ENCODE data around the gene ENAM.

The ENAM gene

GRCh38 chr4:70628444-70628843 lies at the start of gene ENAM:
Gene ENAM, plus strand, starts transcription at chr4:70628744. Its CDS starts 757 bp downstream, at chr4:70629501.
- Histone ChIP-seq H3K9me3 (ENCODE audit: control insufficient read depth, insufficient read depth, low read length) (no peaks in the 10 kb centered on the region), H3K9ac (ENCODE audit: low read depth, low read length) (no peak within 1 kb of the TSS), H3K36me3 (ENCODE audit: insufficient read depth, low read length) (no peaks in the 10 kb centered on the region), H3K4me1 (ENCODE audit: insufficient read depth, low read length) (peaks cover 6% of the 10 kb centered on the region; the same call in 1 of the 2 replicates)

- Histone ChIP-seq H3K9me3 (ENCODE audit: control insufficient read depth, insufficient read depth, low read length) (no peaks in the 10 kb centered on the region), H3K4me1 (ENCODE audit: insufficient read depth, low read length) (no peaks in the 10 kb centered on the region), H3K9ac (ENCODE audit: low read depth, low read length) (no peak overlapping the region), H3K36me3 (ENCODE audit: insufficient read depth, low read length) (no peaks in the 10 kb centered on the region)
These were observed 46.6 kb upstream of the ENAM start for GRCh38 chr4:70581980-70582379.

GRCh38 chr4:70583952-70584834 lies 44.4 kb upstream of the ENAM start:
- Histone ChIP-seq H3K4me1 (ENCODE audit: insufficient read depth, low read length) (no peaks in the 10 kb centered on the region), H3K9me3 (ENCODE audit: control insufficient read depth, insufficient read depth, low read length) (no peaks in the 10 kb centered on the region), H3K36me3 (ENCODE audit: insufficient read depth, low read length) (no peaks in the 10 kb centered on the region), H3K9ac (ENCODE audit: low read depth, low read length) (no peak overlapping the region)

- H3K36me3 ChIP-seq (ENCODE audit: insufficient read depth, low read length), result no peaks in the 10 kb centered on the region
- no peak overlapping the region for H3K9ac ChIP-seq (ENCODE audit: low read depth, low read length)
- no peaks in the 10 kb centered on the region for H3K9me3 ChIP-seq (ENCODE audit: control insufficient read depth, insufficient read depth, low read length)
- no peaks in the 10 kb centered on the region for H3K4me1 ChIP-seq (ENCODE audit: insufficient read depth, low read length)
These were observed 41.7 kb upstream of the ENAM start for GRCh38 chr4:70586841-70587240.

- Histone ChIP-seq H3K9ac (ENCODE audit: low read depth, low read length) (no peak overlapping the region), H3K36me3 (ENCODE audit: insufficient read depth, low read length) (no peaks in the 10 kb centered on the region), H3K9me3 (ENCODE audit: control insufficient read depth, insufficient read depth, low read length) (no peaks in the 10 kb centered on the region; the same call in 1 of the 2 replicates), H3K4me1 (ENCODE audit: insufficient read depth, low read length) (no peaks in the 10 kb centered on the region)
These were observed 38.8 kb upstream of the ENAM start for GRCh38 chr4:70589785-70590184.

- H3K9ac ChIP-seq (ENCODE audit: low read depth, low read length), result no peak within 1 kb of the TSS
- no peaks in the 10 kb centered on the region for H3K36me3 ChIP-seq (ENCODE audit: insufficient read depth, low read length)
- H3K9me3 ChIP-seq (ENCODE audit: control insufficient read depth, insufficient read depth, low read length), result no peaks in the 10 kb centered on the region; the same call in 1 of the 2 replicates
- no peaks in the 10 kb centered on the region for H3K4me1 ChIP-seq (ENCODE audit: insufficient read depth, low read length)
These were observed 36.5 kb upstream of the ENAM start, which contains the start of gene AMBN for GRCh38 chr4:70591955-70592582. Gene AMBN, plus strand, starts transcription at chr4:70592256. Its CDS starts 103 bp downstream, at chr4:70592359.

GRCh38 chr4:70594196-70594595 lies 34.3 kb upstream of the ENAM start:
- Histone ChIP-seq H3K9ac (ENCODE audit: low read depth, low read length) (no peak overlapping the region), H3K36me3 (ENCODE audit: insufficient read depth, low read length) (no peaks in the 10 kb centered on the region), H3K4me1 (ENCODE audit: insufficient read depth, low read length) (no peaks in the 10 kb centered on the region), H3K9me3 (ENCODE audit: control insufficient read depth, insufficient read depth, low read length) (no peaks in the 10 kb centered on the region; the same call in 1 of the 2 replicates)

GRCh38 chr4:70600305-70600704 lies 28.2 kb upstream of the ENAM start:
- H3K36me3 ChIP-seq (ENCODE audit: insufficient read depth, low read length), result no peaks in the 10 kb centered on the region
- no peak overlapping the region for H3K9ac ChIP-seq (ENCODE audit: low read depth, low read length)
- no peaks in the 10 kb centered on the region for H3K4me1 ChIP-seq (ENCODE audit: insufficient read depth, low read length)
- no peaks in the 10 kb centered on the region for H3K9me3 ChIP-seq (ENCODE audit: control insufficient read depth, insufficient read depth, low read length)

GRCh38 chr4:70600977-70601376 lies 27.6 kb upstream of the ENAM start:
- Histone ChIP-seq H3K4me1 (ENCODE audit: insufficient read depth, low read length) (no peaks in the 10 kb centered on the region), H3K36me3 (ENCODE audit: insufficient read depth, low read length) (no peaks in the 10 kb centered on the region), H3K9me3 (ENCODE audit: control insufficient read depth, insufficient read depth, low read length) (no peaks in the 10 kb centered on the region), H3K9ac (ENCODE audit: low read depth, low read length) (no peak overlapping the region)

- Histone ChIP-seq H3K9me3 (ENCODE audit: control insufficient read depth, insufficient read depth, low read length) (no peaks in the 10 kb centered on the region), H3K4me1 (ENCODE audit: insufficient read depth, low read length) (no peaks in the 10 kb centered on the region), H3K9ac (ENCODE audit: low read depth, low read length) (no peak overlapping the region), H3K36me3 (ENCODE audit: insufficient read depth, low read length) (no peaks in the 10 kb centered on the region)
These were observed 27.0 kb upstream of the ENAM start for GRCh38 chr4:70601422-70602039.

- Histone ChIP-seq H3K4me1 (ENCODE audit: insufficient read depth, low read length) (no peaks in the 10 kb centered on the region), H3K9ac (ENCODE audit: low read depth, low read length) (no peak overlapping the region)
These were observed 24.7 kb upstream of the ENAM start for GRCh38 chr4:70603856-70604255.

GRCh38 chr4:70606459-70606858 lies 22.1 kb upstream of the ENAM start:
- Histone ChIP-seq H3K9ac (ENCODE audit: low read depth, low read length) (no peak overlapping the region), H3K36me3 (ENCODE audit: insufficient read depth, low read length) (no peaks in the 10 kb centered on the region), H3K4me1 (ENCODE audit: insufficient read depth, low read length) (no peaks in the 10 kb centered on the region), H3K9me3 (ENCODE audit: control insufficient read depth, insufficient read depth, low read length) (no peaks in the 10 kb centered on the region)

More at GRCh38 chr4:70603856-70604255, 24.7 kb upstream of the ENAM start:
- H3K36me3 ChIP-seq (ENCODE audit: insufficient read depth, low read length), result no peaks in the 10 kb centered on the region
- H3K9me3 ChIP-seq (ENCODE audit: control insufficient read depth, insufficient read depth, low read length), result no peaks in the 10 kb centered on the region

GRCh38 chr4:70607334-70607853 lies 21.1 kb upstream of the ENAM start:
- H3K36me3 ChIP-seq (ENCODE audit: insufficient read depth, low read length), result no peaks in the 10 kb centered on the region
- H3K9me3 ChIP-seq (ENCODE audit: control insufficient read depth, insufficient read depth, low read length), result no peaks in the 10 kb centered on the region
- H3K4me1 ChIP-seq (ENCODE audit: insufficient read depth, low read length), result no peaks in the 10 kb centered on the region
- H3K9ac ChIP-seq (ENCODE audit: low read depth, low read length), result no peak overlapping the region

GRCh38 chr4:70608324-70608723 lies 20.2 kb upstream of the ENAM start:
- Histone ChIP-seq H3K4me1 (ENCODE audit: insufficient read depth, low read length) (no peaks in the 10 kb centered on the region), H3K9ac (ENCODE audit: low read depth, low read length) (no peak overlapping the region), H3K36me3 (ENCODE audit: insufficient read depth, low read length) (no peaks in the 10 kb centered on the region), H3K9me3 (ENCODE audit: control insufficient read depth, insufficient read depth, low read length) (no peaks in the 10 kb centered on the region)
